Retinal pigment epithelial cell (primary cell): ENCODE results near the gene MYO5B.

ENCODE experiments used
- DNase-seq: peaks from one replicate; pipeline ENCODE4 v3.0.0-alpha.2; 2010; ENCODE audit warnings: low read depth
- H3K4me3 ChIP-seq: 2 replicates; pipeline ENCODE4 v1.5.1; 2011; ENCODE audit warnings: mild to moderate bottlenecking, low read length, control low read depth, moderate library complexity
- CTCF ChIP-seq: conservative IDR thresholded peaks from 2 replicates; pipeline ENCODE4 v1.5.1; 2011; ENCODE audit warnings: low read depth, low read length, control low read depth, inconsistent platforms

Gene MYO5B

GRCh38 chr18:50135903-50136302, 59.0 kb downstream of the MYO5B start:
- no peak for DNase-seq
- H3K4me3 ChIP-seq = no peak overlapping the region
- no peak for TF ChIP-seq CTCF

DNA sequence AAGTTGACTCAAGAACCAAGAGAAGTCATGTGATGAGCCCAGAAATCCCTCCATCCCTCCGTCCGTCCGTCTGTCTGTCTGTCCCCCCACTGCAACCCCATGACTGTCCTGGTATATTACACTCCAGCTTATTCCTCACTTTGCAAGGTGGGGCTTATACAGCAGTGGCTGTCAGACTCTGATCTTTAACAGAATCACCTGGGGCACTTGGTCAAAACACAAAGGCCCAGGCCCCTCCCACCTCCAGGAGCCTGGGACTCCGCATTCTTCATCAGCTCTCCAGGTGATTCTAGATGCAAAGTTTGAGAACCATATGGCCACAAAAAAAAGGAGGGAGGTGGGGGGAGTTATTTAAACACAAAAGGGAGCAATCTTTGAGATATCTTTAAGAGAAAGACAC, 61.4 kb downstream of the MYO5B start:
- H3K4me3 ChIP-seq = no peak overlapping the region
- DNase-seq = no peak
- no peak for TF ChIP-seq CTCF

GRCh38 chr18:50131591-50131990, 63.4 kb downstream of the MYO5B start:
- no peak for DNase-seq
- no peak for TF ChIP-seq CTCF
- no peak overlapping the region for H3K4me3 ChIP-seq

DNA sequence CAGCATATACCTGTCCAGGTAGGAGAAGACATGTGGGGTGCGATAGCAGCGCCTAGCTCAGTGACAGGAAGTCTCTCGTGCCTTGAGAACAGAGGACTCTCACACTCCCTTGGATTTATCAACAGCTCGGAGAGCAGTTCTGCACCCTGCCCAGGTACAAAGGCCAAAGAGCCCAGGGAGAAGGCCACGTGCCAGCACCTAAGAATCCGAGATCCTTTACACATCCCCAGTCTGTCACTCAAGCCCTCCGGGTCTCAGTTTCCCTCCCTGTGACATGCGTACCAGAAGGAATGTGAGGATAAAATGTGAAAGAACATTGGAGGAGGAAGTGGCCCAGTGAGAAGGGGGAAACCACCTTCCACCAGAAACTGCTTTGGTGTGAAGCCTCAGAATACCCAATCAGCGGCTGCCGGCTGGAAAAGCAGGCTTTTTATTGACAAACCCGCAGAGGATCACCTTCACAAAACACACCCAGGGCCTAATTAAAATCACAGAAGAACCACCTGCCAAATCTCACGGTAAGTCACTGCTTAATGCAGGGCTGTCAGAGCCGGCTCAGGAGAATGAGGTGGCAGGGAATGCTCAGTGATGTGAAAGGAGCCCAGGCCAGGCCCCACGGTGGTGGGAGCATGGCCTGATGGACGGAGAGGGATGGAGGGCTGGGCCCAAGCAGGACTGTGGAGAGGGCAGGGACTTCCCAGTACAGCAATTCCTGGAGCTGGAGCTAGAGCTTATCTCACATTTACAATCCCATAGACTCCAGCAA, 66.3 kb downstream of the MYO5B start:
- no peak for DNase-seq
- TF ChIP-seq CTCF = no peak
- no peak overlapping the region for H3K4me3 ChIP-seq

DNA sequence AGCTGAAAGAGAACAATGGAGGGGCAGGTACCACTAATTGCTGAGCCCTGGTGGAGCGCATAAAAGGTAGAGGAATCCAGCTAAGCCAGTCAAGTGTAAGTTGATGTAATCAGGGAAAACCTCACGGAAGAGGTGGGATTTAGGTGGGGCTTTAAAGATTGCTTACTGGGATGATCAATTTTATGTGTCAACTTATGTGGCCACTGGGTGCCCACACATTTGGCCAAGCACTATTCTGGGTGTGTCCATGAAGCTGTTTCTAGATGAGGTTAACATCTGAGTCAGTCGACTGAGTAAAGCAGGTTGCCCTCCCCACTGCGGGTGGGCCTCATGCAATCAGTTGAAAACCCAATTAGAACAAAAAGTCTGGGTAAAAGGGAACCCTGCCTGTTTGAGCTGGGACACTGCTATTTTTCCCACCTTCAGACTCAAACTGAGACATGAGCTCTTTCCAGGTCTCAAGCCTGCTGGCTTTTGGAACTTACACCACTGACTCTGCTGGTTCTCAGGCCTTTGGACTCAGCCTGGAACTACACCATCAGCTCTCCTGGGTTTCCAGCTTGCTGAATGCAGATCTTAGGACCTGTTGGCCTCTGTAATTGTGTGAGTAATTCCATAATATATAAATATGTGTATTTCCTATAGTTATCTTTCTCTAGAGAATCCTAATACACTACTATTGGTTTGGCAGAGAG, 67.3 kb downstream of the MYO5B start:
- no peak for DNase-seq
- no peak for TF ChIP-seq CTCF
- H3K4me3 ChIP-seq = no peak overlapping the region

- H3K4me3 ChIP-seq = no peak overlapping the region
- no peak for TF ChIP-seq CTCF
- DNase-seq = no peak
Observed at GRCh38 chr18:50126471-50126870, 68.5 kb downstream of the MYO5B start.

DNA sequence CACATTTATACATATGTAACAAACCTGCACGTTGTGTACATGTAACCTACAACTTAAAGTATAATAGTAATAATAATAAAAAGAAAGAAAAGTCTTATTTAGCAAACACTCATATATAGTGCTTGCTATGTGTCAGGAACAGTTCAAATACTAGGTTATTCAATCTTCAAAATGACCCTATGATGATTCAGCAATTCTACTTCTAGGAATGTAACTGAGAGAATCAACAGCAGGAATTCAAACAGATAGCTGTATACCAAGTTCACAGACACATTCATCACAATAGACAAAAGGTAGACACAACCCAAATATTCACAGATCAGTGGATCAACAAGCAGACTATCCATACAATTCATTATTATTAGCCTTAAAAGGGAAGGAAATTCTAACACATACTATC, 69.5 kb downstream of the MYO5B start:
- H3K4me3 ChIP-seq = no peak overlapping the region
- TF ChIP-seq CTCF = no peak
- DNase-seq = no peak
